H9 (cell line): ENCODE results near the gene SGTB. TPM values are rescaled to one million over a fixed set of nuclear protein-coding genes. Genes with fewer than 3 reads are reported as not detected.

ENCODE experiments used
- DNase-seq: peaks from one replicate; pipeline ENCODE4 v3.0.0-alpha.2; 2017
- H2AFZ ChIP-seq: one replicate; pipeline ENCODE4 v1.6.1; 2013; ENCODE audit warnings: mild to moderate bottlenecking, low read length, control low read depth, moderate library complexity
- H2AK5ac ChIP-seq: 2 replicates; pipeline ENCODE4 v1.6.1; 2013; ENCODE audit warnings: low read length, control low read depth, mixed read lengths; ENCODE audit not compliant: insufficient read length
- H2BK120ac ChIP-seq: one replicate; pipeline ENCODE4 v1.6.1; 2013; ENCODE audit warnings: low read depth, mild to moderate bottlenecking, low read length, control low read depth, inconsistent platforms; ENCODE audit not compliant: poor library complexity, severe bottlenecking
- H2BK12ac ChIP-seq: 2 replicates; pipeline ENCODE4 v1.6.1; 2013; ENCODE audit warnings: low read length, control low read depth, mixed read lengths, low read depth; ENCODE audit not compliant: insufficient read length
- H2BK15ac ChIP-seq: 2 replicates; pipeline ENCODE4 v1.6.1; 2013; ENCODE audit warnings: low read depth, low read length, control low read depth
- H2BK20ac ChIP-seq: one replicate; pipeline ENCODE4 v1.6.1; 2013; ENCODE audit warnings: low read depth, mild to moderate bottlenecking, low read length, control low read depth, inconsistent platforms; ENCODE audit not compliant: poor library complexity, severe bottlenecking
- H2BK5ac ChIP-seq: 2 replicates; pipeline ENCODE4 v1.6.1; 2013; ENCODE audit warnings: low read length, control low read depth, mixed read lengths; ENCODE audit not compliant: insufficient read length
- H3K14ac ChIP-seq: 2 replicates; pipeline ENCODE4 v1.6.1; 2013; ENCODE audit warnings: low read length, control low read depth; ENCODE audit not compliant: insufficient read depth
- H3K18ac ChIP-seq: 2 replicates; pipeline ENCODE4 v1.6.1; 2013; ENCODE audit warnings: low read depth, mild to moderate bottlenecking, mixed read lengths, low read length, control low read depth; ENCODE audit not compliant: insufficient read length
- H3K23ac ChIP-seq: 2 replicates; pipeline ENCODE4 v1.6.1; 2013; ENCODE audit warnings: low read length, control low read depth, mixed read lengths, low read depth; ENCODE audit not compliant: insufficient read length
- H3K23me2 ChIP-seq: 2 replicates; pipeline ENCODE4 v1.6.1; 2013; ENCODE audit warnings: low read depth, mild to moderate bottlenecking, mixed read lengths, low read length, control low read depth; ENCODE audit not compliant: insufficient read length, poor library complexity, severe bottlenecking
- H3K27ac ChIP-seq: 2 replicates; pipeline ENCODE4 v1.5.1; 2013; ENCODE audit warnings: low read length, control low read depth, mixed read lengths, low read depth; ENCODE audit not compliant: insufficient read length
- H3K27me3 ChIP-seq: 2 replicates; pipeline ENCODE4 v1.6.1; 2013; ENCODE audit warnings: low read length, control low read depth, inconsistent platforms; ENCODE audit not compliant: insufficient read depth
- H3K4ac ChIP-seq: 2 replicates; pipeline ENCODE4 v1.6.1; 2013; ENCODE audit warnings: low read depth, mild to moderate bottlenecking, control low read depth, inconsistent platforms, low read length, moderate library complexity
- H3K4me1 ChIP-seq: 2 replicates; pipeline ENCODE4 v1.6.1; 2013; ENCODE audit warnings: low read length, control low read depth, inconsistent platforms; ENCODE audit not compliant: insufficient read depth
- H3K4me2 ChIP-seq: 2 replicates; pipeline ENCODE4 v1.6.1; 2013; ENCODE audit warnings: low read length, control low read depth, mixed read lengths; ENCODE audit not compliant: insufficient read length, insufficient read depth
- H3K56ac ChIP-seq: 2 replicates; pipeline ENCODE4 v1.6.1; 2013; ENCODE audit warnings: low read depth, mild to moderate bottlenecking, mixed read lengths, low read length, control low read depth; ENCODE audit not compliant: insufficient read length
- H3K79me1 ChIP-seq: 2 replicates; pipeline ENCODE4 v1.6.1; 2013; ENCODE audit warnings: low read depth, mild to moderate bottlenecking, moderate library complexity, low read length, control low read depth, inconsistent platforms; ENCODE audit not compliant: insufficient read depth, poor library complexity, severe bottlenecking
- H3K79me2 ChIP-seq: 2 replicates; pipeline ENCODE4 v1.6.1; 2013; ENCODE audit warnings: low read length, control low read depth, inconsistent platforms; ENCODE audit not compliant: insufficient read depth
- H3K9ac ChIP-seq: 2 replicates; pipeline ENCODE4 v1.6.1; 2013; ENCODE audit warnings: low read length, control low read depth, mixed read lengths; ENCODE audit not compliant: insufficient read length; ENCODE audit errors: extremely low read depth
- H3K9me3 ChIP-seq: one replicate; pipeline ENCODE4 v1.6.1; 2013; ENCODE audit warnings: low read depth, low read length, inconsistent platforms; ENCODE audit not compliant: control insufficient read depth
- H3T11ph ChIP-seq: one replicate; pipeline ENCODE4 v1.6.1; 2013; ENCODE audit warnings: mild to moderate bottlenecking, low read length, control low read depth, inconsistent platforms
- H4K20me1 ChIP-seq: one replicate; pipeline ENCODE4 v1.6.1; 2013; ENCODE audit not compliant: control insufficient read depth, insufficient read length, insufficient read depth
- H4K5ac ChIP-seq: 2 replicates; pipeline ENCODE4 v1.6.1; 2013; ENCODE audit warnings: low read depth, mild to moderate bottlenecking, mixed read lengths, low read length, control low read depth; ENCODE audit not compliant: insufficient read length
- H4K8ac ChIP-seq: replicated peaks from 2 replicates; pipeline ENCODE4 v1.6.1; 2013; ENCODE audit warnings: low read length, control low read depth, mixed read lengths, low read depth; ENCODE audit not compliant: insufficient read length
- H4K91ac ChIP-seq: 2 replicates; pipeline ENCODE4 v1.6.1; 2013; ENCODE audit warnings: low read depth, mild to moderate bottlenecking, moderate library complexity, mixed read lengths, low read length, control low read depth; ENCODE audit not compliant: insufficient read length
- H3K27ac Mint-ChIP-seq, 3 experiments: 2 replicates in 2 of 3; 3 replicates in 1 of 3; pipeline ENCODE4 v1.8.0; 2020 to 2021; ENCODE audit warnings: mixed read lengths in 3 of 3, mild to moderate bottlenecking in 1 of 3, moderate library complexity in 1 of 3
- H3K27me3 Mint-ChIP-seq: 2 replicates; pipeline ENCODE4 v1.8.0; 2021; ENCODE audit warnings: low read depth, mild to moderate bottlenecking, moderate library complexity, mixed read lengths
- H3K36me3 Mint-ChIP-seq, 3 experiments: 2 replicates in 2 of 3; 3 replicates in 1 of 3; pipeline ENCODE4 v1.8.0; 2020 to 2021; ENCODE audit warnings: low read depth in 3 of 3, mixed read lengths in 3 of 3; ENCODE audit not compliant: insufficient read depth in 1 of 3
- H3K4me1 Mint-ChIP-seq, 2 experiments: 2 replicates each; pipeline ENCODE4 v1.8.0; 2020; ENCODE audit warnings: mixed read lengths in 2 of 2
- H3K4me3 Mint-ChIP-seq, 2 experiments: 2 replicates in 1 of 2; 3 replicates in 1 of 2; pipeline ENCODE4 v1.8.0; 2020 to 2021; ENCODE audit warnings: mild to moderate bottlenecking in 2 of 2, mixed read lengths in 2 of 2, moderate library complexity in 1 of 2
- H3K9me3 Mint-ChIP-seq, 2 experiments: 2 replicates in 1 of 2; 3 replicates in 1 of 2; pipeline ENCODE4 v1.8.0; 2020; ENCODE audit warnings: mild to moderate bottlenecking in 2 of 2, mixed read lengths in 2 of 2, moderate library complexity in 1 of 2
- CTCF ChIP-seq: fragments of 200-600 bp; sonication (generic); conservative IDR thresholded peaks from 3 replicates; pipeline ENCODE4 v1.8.0; 2021; ENCODE audit warnings: antibody characterized with exemption, mild to moderate bottlenecking
- WGBS: extraction: QIAGEN DNeasy Blood & Tissue Kit; methylation state at CpG from one replicate; pipeline ENCODE4 v1.1.7; 2013; ENCODE audit warnings: missing lambda C conversion rate, low lambda C conversion rate, mixed read lengths; ENCODE audit not compliant: insufficient read length; ENCODE audit errors: extremely low coverage; 5-methylcytosine and 5-hydroxymethylcytosine counted together
- total RNA-seq: library from RNA; stranded (reverse); gene quantifications from 2 replicates; pipeline ENCODE4 v1.2.1, GENCODE V29; 2021

Gene SGTB
- total RNA-seq, 1 experiment from 2014 or later = 18.7 TPM

- H3K27me3 Mint-ChIP-seq = no peaks in the 10 kb centered on the region; the same call in 1 of the 2 replicates
- no peak overlapping the region for H3K9ac ChIP-seq
- no peak overlapping the region for H2BK5ac ChIP-seq
- H2BK15ac ChIP-seq = no peak overlapping the region
- no peak overlapping the region for H3K18ac ChIP-seq
- no peak overlapping the region for H3K4ac ChIP-seq
- no peaks in the 10 kb centered on the region for H3K23me2 ChIP-seq
- H3K4me3 Mint-ChIP-seq = no peak overlapping the region
- peaks cover 25 to 34% of the 10 kb centered on the region in 2 experiments for H3K4me1 Mint-ChIP-seq
- no peak overlapping the region for H4K91ac ChIP-seq
- H2BK120ac ChIP-seq = no peak overlapping the region
- no peak overlapping the region for H3T11ph ChIP-seq
- H3K23ac ChIP-seq = no peak overlapping the region
- H3K9me3 ChIP-seq = no peaks in the 10 kb centered on the region
- DNase-seq = no peak
- H3K4me1 ChIP-seq = no peaks in the 10 kb centered on the region; the same call in 1 of the 2 replicates
- no peak overlapping the region for H3K27ac ChIP-seq
- H4K20me1 ChIP-seq = no peaks in the 10 kb centered on the region
- no peak overlapping the region for H2BK20ac ChIP-seq
- no peaks in the 10 kb centered on the region for H3K27me3 ChIP-seq
- no peak overlapping the region for H3K14ac ChIP-seq
- H2BK12ac ChIP-seq = no peak overlapping the region
- H3K56ac ChIP-seq = no peak overlapping the region
- no CpG with 5 or more reads among the region's 2 CpGs for WGBS
- H4K8ac ChIP-seq = no peak overlapping the region
- H4K5ac ChIP-seq = no peak overlapping the region
- peaks cover 8 to 16% (median 10%) of the 10 kb centered on the region in 3 experiments; a peak in 4 of 7 replicates for H3K36me3 Mint-ChIP-seq
- peaks cover 16% of the 10 kb centered on the region for H3K79me1 ChIP-seq
- no peak overlapping the region for H2AK5ac ChIP-seq
- H3K4me2 ChIP-seq = no peak overlapping the region
- H2AFZ ChIP-seq = no peak overlapping the region
- no peaks in the 10 kb centered on the region for H3K9me3 Mint-ChIP-seq
- peaks cover 32% of the 10 kb centered on the region; the same call in 1 of the 2 replicates for H3K79me2 ChIP-seq
- TF ChIP-seq CTCF = no peak
- H3K27ac Mint-ChIP-seq = peak overlapping the region in 2 of 3 experiments; percentile 75 to 88; a peak in 4 of 7 replicates
Measured at GRCh38 chr5:65730910-65731309, 9.0 kb upstream of the SGTB start.
